ENCODE measurements around the gene ZCCHC24.

The ZCCHC24 gene

GRCh38 chr10:79413196-79413595 lies 32.2 kb downstream of the ZCCHC24 start:
- Histone ChIP-seq H3K9ac (ENCODE audit: low read depth, low read length) (peak overlapping the region; percentile 25), H3K9me3 (replicated peaks; ENCODE audit: low read length) (no peaks in the 10 kb centered on the region), H3K4me3 (ENCODE audit: low read length) (peak overlapping the region; percentile 19), H3K4me2 (ENCODE audit: low read length) (peak overlapping the region; percentile 58), H3K27me3 (ENCODE audit: control insufficient read depth, insufficient read depth, low read length) (no peaks in the 10 kb centered on the region), H3K4me1 (ENCODE audit: control insufficient read depth, insufficient read depth, low read length) (peaks cover 7% of the 10 kb centered on the region), H3K36me3 (ENCODE audit: insufficient read depth, low read length) (peaks cover 40% of the 10 kb centered on the region)

- no peak overlapping the region for H3K9ac ChIP-seq (ENCODE audit: low read depth, low read length)
- no peaks in the 10 kb centered on the region for H3K9me3 ChIP-seq (replicated peaks; ENCODE audit: low read length)
- H3K4me2 ChIP-seq (ENCODE audit: low read length) = no peak overlapping the region
- no peak overlapping the region for H3K4me3 ChIP-seq (ENCODE audit: low read length)
- no peaks in the 10 kb centered on the region for H3K27me3 ChIP-seq (ENCODE audit: control insufficient read depth, insufficient read depth, low read length)
- peaks cover 13% of the 10 kb centered on the region for H3K4me1 ChIP-seq (ENCODE audit: control insufficient read depth, insufficient read depth, low read length)
- peaks cover 38% of the 10 kb centered on the region for H3K36me3 ChIP-seq (ENCODE audit: insufficient read depth, low read length)
These were observed 32.9 kb downstream of the ZCCHC24 start for GRCh38 chr10:79412516-79412915.

- Histone ChIP-seq H3K9ac (ENCODE audit: low read depth, low read length) (no peak overlapping the region), H3K4me3 (ENCODE audit: low read length) (no peak overlapping the region), H3K9me3 (replicated peaks; ENCODE audit: low read length) (no peaks in the 10 kb centered on the region), H3K36me3 (ENCODE audit: insufficient read depth, low read length) (peaks cover 38% of the 10 kb centered on the region), H3K4me1 (ENCODE audit: control insufficient read depth, insufficient read depth, low read length) (peaks cover 13% of the 10 kb centered on the region), H3K4me2 (ENCODE audit: low read length) (no peak overlapping the region), H3K27me3 (ENCODE audit: control insufficient read depth, insufficient read depth, low read length) (no peaks in the 10 kb centered on the region)
These were observed 33.6 kb downstream of the ZCCHC24 start for GRCh38 chr10:79411546-79412495.

GRCh38 chr10:79410315-79411094 lies 34.9 kb downstream of the ZCCHC24 start:
- Histone ChIP-seq H3K27me3 (ENCODE audit: control insufficient read depth, insufficient read depth, low read length) (no peaks in the 10 kb centered on the region), H3K4me3 (ENCODE audit: low read length) (no peak overlapping the region), H3K9ac (ENCODE audit: low read depth, low read length) (no peak overlapping the region), H3K4me2 (ENCODE audit: low read length) (no peak overlapping the region), H3K4me1 (ENCODE audit: control insufficient read depth, insufficient read depth, low read length) (peaks cover 13% of the 10 kb centered on the region), H3K9me3 (replicated peaks; ENCODE audit: low read length) (no peaks in the 10 kb centered on the region), H3K36me3 (ENCODE audit: insufficient read depth, low read length) (peaks cover 35% of the 10 kb centered on the region)

- no peak overlapping the region for H3K9ac ChIP-seq (ENCODE audit: low read depth, low read length)
- peaks cover 13% of the 10 kb centered on the region for H3K4me1 ChIP-seq (ENCODE audit: control insufficient read depth, insufficient read depth, low read length)
- no peaks in the 10 kb centered on the region for H3K9me3 ChIP-seq (replicated peaks; ENCODE audit: low read length)
- H3K4me3 ChIP-seq (ENCODE audit: low read length) = no peak overlapping the region
- no peaks in the 10 kb centered on the region for H3K27me3 ChIP-seq (ENCODE audit: control insufficient read depth, insufficient read depth, low read length)
- no peak overlapping the region for H3K4me2 ChIP-seq (ENCODE audit: low read length)
- H3K36me3 ChIP-seq (ENCODE audit: insufficient read depth, low read length) = peaks cover 28% of the 10 kb centered on the region
These were observed 35.7 kb downstream of the ZCCHC24 start for GRCh38 chr10:79409726-79410085.

GRCh38 chr10:79409038-79409725 lies 36.2 kb downstream of the ZCCHC24 start:
- Histone ChIP-seq H3K27me3 (ENCODE audit: control insufficient read depth, insufficient read depth, low read length) (no peaks in the 10 kb centered on the region), H3K9ac (ENCODE audit: low read depth, low read length) (no peak overlapping the region), H3K4me3 (ENCODE audit: low read length) (no peak overlapping the region), H3K9me3 (replicated peaks; ENCODE audit: low read length) (no peaks in the 10 kb centered on the region), H3K4me2 (ENCODE audit: low read length) (no peak overlapping the region), H3K36me3 (ENCODE audit: insufficient read depth, low read length) (peaks cover 26% of the 10 kb centered on the region), H3K4me1 (ENCODE audit: control insufficient read depth, insufficient read depth, low read length) (peaks cover 13% of the 10 kb centered on the region)

- peaks cover 13% of the 10 kb centered on the region for H3K4me1 ChIP-seq (ENCODE audit: control insufficient read depth, insufficient read depth, low read length)
These were observed 37.3 kb downstream of the ZCCHC24 start for GRCh38 chr10:79407811-79408795.

GRCh38 chr10:79407423-79407796 lies 38.0 kb downstream of the ZCCHC24 start:
- Histone ChIP-seq H3K27me3 (ENCODE audit: control insufficient read depth, insufficient read depth, low read length) (no peaks in the 10 kb centered on the region), H3K4me3 (ENCODE audit: low read length) (no peak overlapping the region), H3K9ac (ENCODE audit: low read depth, low read length) (no peak overlapping the region), H3K4me1 (ENCODE audit: control insufficient read depth, insufficient read depth, low read length) (peaks cover 13% of the 10 kb centered on the region), H3K9me3 (replicated peaks; ENCODE audit: low read length) (no peaks in the 10 kb centered on the region), H3K4me2 (ENCODE audit: low read length) (no peak overlapping the region), H3K36me3 (ENCODE audit: insufficient read depth, low read length) (peaks cover 23% of the 10 kb centered on the region)

More at GRCh38 chr10:79407811-79408795, 37.3 kb downstream of the ZCCHC24 start:
- Histone ChIP-seq H3K9ac (ENCODE audit: low read depth, low read length) (no peak overlapping the region), H3K36me3 (ENCODE audit: insufficient read depth, low read length) (peaks cover 23% of the 10 kb centered on the region), H3K9me3 (replicated peaks; ENCODE audit: low read length) (no peaks in the 10 kb centered on the region), H3K4me2 (ENCODE audit: low read length) (peak overlapping the region; percentile 30), H3K4me3 (ENCODE audit: low read length) (no peak overlapping the region), H3K27me3 (ENCODE audit: control insufficient read depth, insufficient read depth, low read length) (no peaks in the 10 kb centered on the region)

- Histone ChIP-seq H3K9me3 (replicated peaks; ENCODE audit: low read length) (no peaks in the 10 kb centered on the region), H3K9ac (ENCODE audit: low read depth, low read length) (no peak overlapping the region), H3K4me3 (ENCODE audit: low read length) (no peak overlapping the region), H3K4me1 (ENCODE audit: control insufficient read depth, insufficient read depth, low read length) (peaks cover 15% of the 10 kb centered on the region), H3K27me3 (ENCODE audit: control insufficient read depth, insufficient read depth, low read length) (no peaks in the 10 kb centered on the region), H3K4me2 (ENCODE audit: low read length) (no peak overlapping the region), H3K36me3 (ENCODE audit: insufficient read depth, low read length) (peaks cover 23% of the 10 kb centered on the region)
These were observed 38.6 kb downstream of the ZCCHC24 start for GRCh38 chr10:79406683-79407422.

- H3K4me2 ChIP-seq (ENCODE audit: low read length) = no peak overlapping the region
- no peaks in the 10 kb centered on the region for H3K9me3 ChIP-seq (replicated peaks; ENCODE audit: low read length)
- peaks cover 22% of the 10 kb centered on the region for H3K4me1 ChIP-seq (ENCODE audit: control insufficient read depth, insufficient read depth, low read length)
- peaks cover 23% of the 10 kb centered on the region for H3K36me3 ChIP-seq (ENCODE audit: insufficient read depth, low read length)
- no peak overlapping the region for H3K4me3 ChIP-seq (ENCODE audit: low read length)
- H3K27me3 ChIP-seq (ENCODE audit: control insufficient read depth, insufficient read depth, low read length) = no peaks in the 10 kb centered on the region
- no peak overlapping the region for H3K9ac ChIP-seq (ENCODE audit: low read depth, low read length)
These were observed 39.4 kb downstream of the ZCCHC24 start for GRCh38 chr10:79405995-79406515.
